Measurements from ENCODE around the gene FOXRED1.
"Not testable (repeated sequence)": the region's sequence is repeated elsewhere in the genome, so short reads cannot be mapped to it uniquely, and the experiment has no call there.

Gene FOXRED1

GRCh38 chr11:126253265-126253664 is 15.7 kb upstream of the FOXRED1 start:
- Mint-ChIP-seq H3K27me3 (ENCODE audit: low read depth) (no peaks in the 10 kb centered on the region), H3K9me3 (no peaks in the 10 kb centered on the region), H3K36me3 (ENCODE audit: low read depth) (peaks cover 46% of the 10 kb centered on the region), H3K4me1 (no peaks in the 10 kb centered on the region), H3K4me3 (no peak overlapping the region), H3K27ac (no peak overlapping the region)
- TF ChIP-seq CTCF (IDR thresholded peaks at IDR 0.05; ENCODE audit: unreplicated experiment in 3 of 3): no peak

- Mint-ChIP-seq H3K36me3 (ENCODE audit: low read depth) (peaks cover 49% of the 10 kb centered on the region), H3K27ac (no peak overlapping the region), H3K4me3 (no peak overlapping the region), H3K4me1 (no peaks in the 10 kb centered on the region), H3K9me3 (no peaks in the 10 kb centered on the region), H3K27me3 (ENCODE audit: low read depth) (no peaks in the 10 kb centered on the region)
- no peak for TF ChIP-seq CTCF (IDR thresholded peaks at IDR 0.05; ENCODE audit: unreplicated experiment in 3 of 3)
Observed at GRCh38 chr11:126254819-126255218, 14.1 kb upstream of the FOXRED1 start.

GRCh38 chr11:126255507-126255906 is 13.4 kb upstream of the FOXRED1 start:
- H3K4me3 Mint-ChIP-seq; H3K4me1 Mint-ChIP-seq; H3K9me3 Mint-ChIP-seq; H3K27ac Mint-ChIP-seq; H3K27me3 Mint-ChIP-seq (ENCODE audit: low read depth): not testable (repeated sequence)
- H3K36me3 Mint-ChIP-seq (ENCODE audit: low read depth): peaks cover 48% of the 10 kb centered on the region

GRCh38 chr11:126256216-126256615 is 12.7 kb upstream of the FOXRED1 start:
- Mint-ChIP-seq H3K27me3 (ENCODE audit: low read depth) (no peaks in the 10 kb centered on the region), H3K4me3 (no peak overlapping the region), H3K27ac (no peak overlapping the region), H3K4me1 (no peaks in the 10 kb centered on the region), H3K9me3 (no peaks in the 10 kb centered on the region), H3K36me3 (ENCODE audit: low read depth) (peaks cover 51% of the 10 kb centered on the region)
- TF ChIP-seq CTCF (IDR thresholded peaks at IDR 0.05; ENCODE audit: unreplicated experiment in 3 of 3): no peak

GRCh38 chr11:126257144-126257543 is 11.8 kb upstream of the FOXRED1 start:
- peaks cover 52% of the 10 kb centered on the region for H3K36me3 Mint-ChIP-seq (ENCODE audit: low read depth)
- no peak overlapping the region for H3K4me3 Mint-ChIP-seq
- TF ChIP-seq CTCF (IDR thresholded peaks at IDR 0.05; ENCODE audit: unreplicated experiment in 3 of 3): no peak
- H3K9me3 Mint-ChIP-seq: no peaks in the 10 kb centered on the region
- no peaks in the 10 kb centered on the region for H3K4me1 Mint-ChIP-seq
- no peaks in the 10 kb centered on the region for H3K27me3 Mint-ChIP-seq (ENCODE audit: low read depth)
- H3K27ac Mint-ChIP-seq: no peak overlapping the region

GRCh38 chr11:126257764-126258163 is 11.2 kb upstream of the FOXRED1 start:
- no peak for TF ChIP-seq CTCF (IDR thresholded peaks at IDR 0.05; ENCODE audit: unreplicated experiment in 3 of 3)
- Mint-ChIP-seq H3K4me3 (no peak overlapping the region), H3K9me3 (no peaks in the 10 kb centered on the region), H3K27me3 (ENCODE audit: low read depth) (no peaks in the 10 kb centered on the region), H3K36me3 (ENCODE audit: low read depth) (peaks cover 56% of the 10 kb centered on the region), H3K4me1 (no peaks in the 10 kb centered on the region), H3K27ac (no peak overlapping the region)
